Keratinocyte (primary cell): ENCODE data around the gene AGTPBP1. TPM values are rescaled to one million over a fixed set of nuclear protein-coding genes. Genes with fewer than 3 reads are reported as not detected.

Experiments used
- DNase-seq: peaks from one replicate; pipeline ENCODE4 v3.0.0-alpha.2; 2011; ENCODE audit warnings: low read depth, missing footprints, low spot score
- FAIRE-seq: peaks from 2 replicates; lab custom pipeline; 2011; peaks lifted over from hg19 to GRCh38; lab: Jason Lieb, UNC
- H2AFZ ChIP-seq: 2 replicates; pipeline ENCODE4 v1.6.0; 2012; ENCODE audit warnings: low read length, control low read depth, inconsistent platforms; ENCODE audit not compliant: control insufficient read depth
- H3K27ac ChIP-seq: 2 replicates; pipeline ENCODE4 v1.5.1; 2011; ENCODE audit warnings: low read length; ENCODE audit not compliant: control insufficient read depth, insufficient read depth
- H3K27me3 ChIP-seq: 3 replicates; pipeline ENCODE4 v1.6.0; 2011; ENCODE audit warnings: low read length; ENCODE audit not compliant: control insufficient read depth, insufficient read depth; ENCODE audit errors: extremely low read depth
- H3K36me3 ChIP-seq, 2 experiments: 2 replicates in 1 of 2; 3 replicates in 1 of 2; pipeline ENCODE4 v1.5.1; 2011; ENCODE audit warnings: low read length in 2 of 2, mild to moderate bottlenecking in 1 of 2; ENCODE audit not compliant: control insufficient read depth in 2 of 2, insufficient read depth in 2 of 2; ENCODE audit errors: extremely low read depth in 1 of 2
- H3K4me1 ChIP-seq: 3 replicates; pipeline ENCODE4 v1.5.1; 2011; ENCODE audit warnings: low read length; ENCODE audit not compliant: control insufficient read depth, insufficient read depth; ENCODE audit errors: extremely low read depth
- H3K4me2 ChIP-seq: 3 replicates; pipeline ENCODE4 v1.6.0; 2011; ENCODE audit warnings: low read depth, low read length; ENCODE audit not compliant: control insufficient read depth, insufficient read depth; ENCODE audit errors: extremely low read depth
- H3K4me3 ChIP-seq, 3 experiments: fragments of 200-600 bp in 1 of 3; sonication (generic) in 1 of 3; 2 replicates in 2 of 3; 3 replicates in 1 of 3; pipeline ENCODE4 v1.5.1; 2011 to 2016; ENCODE audit warnings: low read length in 3 of 3, mild to moderate bottlenecking in 3 of 3, control low read depth in 2 of 3, inconsistent platforms in 1 of 3, low read depth in 1 of 3, mixed read lengths in 1 of 3, mixed run types in 1 of 3, moderate library complexity in 1 of 3; ENCODE audit not compliant: control insufficient read depth in 2 of 3, insufficient read depth in 2 of 3; ENCODE audit errors: extremely low read depth in 1 of 3
- H3K79me2 ChIP-seq: 2 replicates; pipeline ENCODE4 v1.6.0; 2012; ENCODE audit warnings: low read length; ENCODE audit not compliant: control insufficient read depth, insufficient read depth
- H3K9ac ChIP-seq: 3 replicates; pipeline ENCODE4 v1.6.0; 2011; ENCODE audit warnings: low read length; ENCODE audit not compliant: control insufficient read depth, insufficient read depth; ENCODE audit errors: extremely low read depth
- H3K9me1 ChIP-seq: 3 replicates; pipeline ENCODE4 v1.6.0; 2011; ENCODE audit warnings: low read length; ENCODE audit not compliant: control insufficient read depth, insufficient read depth; ENCODE audit errors: extremely low read depth
- H3K9me3 ChIP-seq: 2 replicates; pipeline ENCODE4 v1.5.1; 2012; ENCODE audit warnings: low read depth, low read length; ENCODE audit not compliant: control insufficient read depth
- H4K20me1 ChIP-seq: 3 replicates; pipeline ENCODE4 v1.6.0; 2011; ENCODE audit warnings: low read length; ENCODE audit not compliant: control insufficient read depth, insufficient read depth; ENCODE audit errors: extremely low read depth
- CTCF ChIP-seq, 3 experiments: IDR thresholded peaks in 1 of 3; conservative IDR thresholded peaks in 1 of 3; optimal IDR thresholded peaks in 1 of 3; 2 replicates in 2 of 3; 3 replicates in 1 of 3; pipeline versions ENCODE3 to v1.5.1; 2011; ENCODE audit warnings: low read length in 3 of 3, mild to moderate bottlenecking in 3 of 3, moderate library complexity in 2 of 3, control low read depth in 1 of 3, inconsistent platforms in 1 of 3; ENCODE audit not compliant: insufficient read depth in 2 of 3; ENCODE audit errors: extremely low read depth in 1 of 3
- EZH2 ChIP-seq: IDR thresholded peaks from one replicate; pipeline ENCODE4 v1.6.1; 2012; ENCODE audit warnings: inconsistent platforms, mild to moderate bottlenecking, low read length, moderate library complexity
- dilution Hi-C: fragments of 300-500 bp; cut with MboI; formaldehyde crosslinking; loops from one replicate; pipeline ENCODE4 v1.7.0; 2020; ENCODE audit warnings: low sequenced_read_pairs; ENCODE audit not compliant: extremely low pct_ligation_motif_present
- polyA plus RNA-seq, 5 experiments: library from polyadenylated mRNA; depleted of rRNA in 3 of 5; stranded (reverse) in 3 of 5; stranded (forward) in 1 of 5; unstranded in 1 of 5; fragments of >200 nt; gene quantifications; 1 replicate in 1 of 5; 2 replicates in 3 of 5; 3 replicates in 1 of 5; pipeline versions ENCODE4 v1.2.1 to v1.2.3, GENCODE V29; 2011 to 2012; ENCODE audit warnings: missing spikeins in 2 of 5, low read depth in 1 of 5, low replicate concordance in 1 of 5

Gene AGTPBP1
- polyA plus RNA-seq, 1 donor (not counting 4 experiments of a cell fraction or from before 2014, with no cell fraction given): 11.1 TPM

GRCh38 chr9:85639675-85640186 is 102.0 kb downstream of the AGTPBP1 start:
- Histone ChIP-seq H3K9ac (no peak overlapping the region), H2AFZ (no peak overlapping the region), H3K4me2 (no peak overlapping the region), H3K4me3 (no peak overlapping the region), H3K27me3 (no peaks in the 10 kb centered on the region), H3K79me2 (no peaks in the 10 kb centered on the region), H3K36me3 (no peaks in the 10 kb centered on the region), H3K9me3 (no peaks in the 10 kb centered on the region), H4K20me1 (no peaks in the 10 kb centered on the region), H3K27ac (no peak overlapping the region), H3K9me1 (no peaks in the 10 kb centered on the region), H3K4me1 (no peaks in the 10 kb centered on the region)
- DNase-seq: no peak
- FAIRE-seq: no peak
- dilution Hi-C loops: no loop called here
- TF ChIP-seq EZH2 (no peak), CTCF (optimal IDR thresholded peaks at IDR 0.05 in 1 of 3, IDR thresholded peaks at IDR 0.05 in 1 of 3, conservative IDR thresholded peaks at IDR 0.05 in 1 of 3; ENCODE audit: extremely low read depth in 1 of 3, insufficient read depth in 2 of 3, low read length in 3 of 3) (no peak)

GRCh38 chr9:85631809-85632208 is 109.9 kb downstream of the AGTPBP1 start:
- TF ChIP-seq EZH2: no peak
- Histone ChIP-seq H2AFZ (no peak overlapping the region), H3K27ac (no peak overlapping the region), H3K9me3 (no peaks in the 10 kb centered on the region), H3K9ac (no peak overlapping the region), H3K4me3 (no peak overlapping the region), H3K9me1 (no peaks in the 10 kb centered on the region), H3K27me3 (no peaks in the 10 kb centered on the region), H3K4me1 (peaks cover 4% of the 10 kb centered on the region), H4K20me1 (no peaks in the 10 kb centered on the region), H3K79me2 (no peaks in the 10 kb centered on the region), H3K36me3 (no peaks in the 10 kb centered on the region), H3K4me2 (no peak overlapping the region)
- dilution Hi-C loops: no loop called here
- FAIRE-seq (no peak), DNase-seq (no peak)

GRCh38 chr9:85630676-85631075 is 111.1 kb downstream of the AGTPBP1 start:
- Histone ChIP-seq H3K79me2 (no peaks in the 10 kb centered on the region), H3K36me3 (no peaks in the 10 kb centered on the region), H3K4me1 (peaks cover 4% of the 10 kb centered on the region), H3K27me3 (no peaks in the 10 kb centered on the region), H4K20me1 (no peaks in the 10 kb centered on the region), H3K9me1 (no peaks in the 10 kb centered on the region), H3K9me3 (no peaks in the 10 kb centered on the region), H3K9ac (no peak overlapping the region), H2AFZ (no peak overlapping the region), H3K4me3 (no peak overlapping the region), H3K4me2 (no peak overlapping the region), H3K27ac (no peak overlapping the region)
- FAIRE-seq (no peak), DNase-seq (no peak)
- no peak for TF ChIP-seq CTCF (optimal IDR thresholded peaks at IDR 0.05 in 1 of 3, IDR thresholded peaks at IDR 0.05 in 1 of 3, conservative IDR thresholded peaks at IDR 0.05 in 1 of 3; ENCODE audit: extremely low read depth in 1 of 3, insufficient read depth in 2 of 3, low read length in 3 of 3)
- no peak for TF ChIP-seq EZH2
- dilution Hi-C loops: no loop called here
